Skeletal muscle satellite cell (primary cell): Measurements from ENCODE around the gene MEMO1.

Experiments
- H3K27me3 ChIP-seq: 2 replicates; pipeline ENCODE4 v1.7.0; 2013; ENCODE audit warnings: low read length; ENCODE audit not compliant: control insufficient read depth, insufficient read depth
- H3K36me3 ChIP-seq: 2 replicates; pipeline ENCODE4 v1.7.0; 2013; ENCODE audit warnings: mild to moderate bottlenecking, control low read depth, low read length; ENCODE audit not compliant: insufficient read depth
- H3K4me1 ChIP-seq: 2 replicates; pipeline ENCODE4 v1.7.0; 2013; ENCODE audit warnings: low read length; ENCODE audit not compliant: control insufficient read depth, insufficient read depth
- H3K4me2 ChIP-seq: 2 replicates; pipeline ENCODE4 v1.7.0; 2013; ENCODE audit warnings: mild to moderate bottlenecking, low read length
- H3K4me3 ChIP-seq: 2 replicates; pipeline ENCODE4 v1.7.0; 2013; ENCODE audit warnings: low read length
- H3K9ac ChIP-seq: 2 replicates; pipeline ENCODE4 v1.7.0; 2013; ENCODE audit warnings: mild to moderate bottlenecking, low read depth, low read length, moderate library complexity
- H3K9me3 ChIP-seq: replicated peaks from 2 replicates; pipeline ENCODE4 v1.7.0; 2013; ENCODE audit warnings: mild to moderate bottlenecking, control low read depth, low read length

Gene MEMO1

DNA sequence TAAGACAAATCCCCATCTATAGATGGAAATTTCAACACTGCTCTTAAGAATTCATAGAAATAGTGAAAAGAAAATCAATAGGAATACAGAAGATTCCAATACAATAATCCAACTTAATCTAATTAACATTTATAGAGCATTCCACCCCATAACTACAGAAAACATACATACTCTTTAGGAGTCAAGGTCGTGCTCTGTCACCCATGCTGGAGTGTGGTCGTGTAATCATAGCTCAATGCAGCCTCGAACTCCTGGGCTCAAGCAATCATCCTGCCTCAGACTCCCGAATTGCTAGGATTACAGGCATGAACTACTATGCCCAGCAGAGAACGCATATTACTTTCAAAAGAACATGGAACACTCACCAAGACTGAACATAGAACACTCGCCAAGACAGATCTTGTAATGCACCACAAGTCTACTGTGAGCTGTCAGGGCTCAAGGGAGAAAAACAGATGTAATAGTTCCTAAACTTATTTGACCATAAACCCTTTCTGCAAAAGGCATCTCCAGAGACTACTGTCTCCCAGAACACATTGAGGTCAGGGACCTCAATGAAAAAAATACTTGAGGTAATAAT, 14.1 kb downstream of the MEMO1 start:
- Histone ChIP-seq H3K36me3 (no peaks in the 10 kb centered on the region), H3K9me3 (no peaks in the 10 kb centered on the region), H3K9ac (no peak overlapping the region), H3K27me3 (no peaks in the 10 kb centered on the region), H3K4me2 (no peak overlapping the region), H3K4me1 (peaks cover 3% of the 10 kb centered on the region), H3K4me3 (no peak overlapping the region)

DNA sequence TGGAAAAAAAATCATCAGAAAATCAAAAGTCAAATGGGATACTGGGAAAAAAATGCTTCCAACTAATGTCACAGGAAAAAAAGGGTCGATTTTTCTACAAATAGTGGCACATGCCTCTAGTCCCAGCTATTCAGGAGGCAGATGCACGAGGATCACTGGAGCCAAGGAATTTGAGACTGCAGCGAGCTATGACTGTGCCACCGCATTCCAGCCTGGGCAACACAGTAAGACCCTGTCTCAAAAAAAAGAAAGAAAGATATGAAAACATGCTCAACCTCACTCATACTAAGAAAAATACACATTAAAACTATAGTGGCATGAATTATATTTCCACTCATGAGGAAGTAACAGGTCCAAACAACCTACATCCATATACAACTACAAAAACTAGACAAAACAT, 17.9 kb downstream of the MEMO1 start:
- Histone ChIP-seq H3K9me3 (no peaks in the 10 kb centered on the region), H3K9ac (no peak overlapping the region), H3K4me1 (peaks cover 6% of the 10 kb centered on the region), H3K36me3 (no peaks in the 10 kb centered on the region), H3K27me3 (no peaks in the 10 kb centered on the region), H3K4me2 (no peak overlapping the region), H3K4me3 (no peak overlapping the region)

DNA sequence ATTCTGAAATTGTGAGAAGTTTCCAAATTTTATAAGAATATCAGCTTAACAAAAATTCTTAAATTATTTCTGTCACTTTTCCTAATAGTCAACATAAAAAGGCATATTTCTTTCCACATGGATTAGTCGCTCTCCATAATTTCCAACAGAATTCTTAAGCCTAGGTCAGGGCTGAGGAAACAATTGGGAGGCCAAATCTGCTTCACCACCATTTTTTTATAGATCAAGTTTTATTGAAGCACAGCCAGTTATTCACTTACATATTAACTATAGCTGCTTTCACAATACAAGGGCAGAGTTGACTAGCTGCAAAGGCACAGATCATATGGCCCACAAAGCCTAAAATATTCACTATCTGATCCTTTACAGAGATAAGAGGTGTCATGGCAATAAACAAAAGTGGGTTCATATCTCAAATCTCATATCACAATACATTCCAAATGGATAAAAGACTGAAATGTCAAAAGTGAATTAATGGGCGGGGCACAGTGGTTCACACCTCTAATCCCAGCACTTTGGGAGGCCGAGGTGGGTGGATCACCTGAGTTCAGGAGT, 18.7 kb downstream of the MEMO1 start:
- H3K9ac ChIP-seq: no peak overlapping the region
- no peaks in the 10 kb centered on the region for H3K27me3 ChIP-seq
- H3K9me3 ChIP-seq: no peaks in the 10 kb centered on the region

DNA sequence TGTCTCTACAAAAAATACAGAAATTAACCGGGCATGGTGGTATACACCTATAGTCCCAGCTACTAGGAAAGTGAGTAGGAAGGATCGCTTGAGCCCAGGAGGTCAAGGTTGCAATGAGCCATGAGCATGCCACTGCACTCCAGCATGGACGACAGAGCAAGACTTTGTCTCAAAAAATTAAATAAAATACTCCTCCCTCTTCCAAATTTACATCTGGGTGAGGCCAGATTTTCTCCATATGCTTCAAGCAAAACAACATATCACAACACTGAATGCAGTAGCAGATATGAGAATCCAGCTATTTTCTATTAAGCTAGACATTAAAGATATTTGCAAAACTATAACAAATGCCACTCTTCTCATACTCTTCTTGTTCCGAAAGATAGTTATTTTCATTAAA, 20.9 kb downstream of the MEMO1 start:
- H3K9ac ChIP-seq: no peak overlapping the region
- H3K9me3 ChIP-seq: no peaks in the 10 kb centered on the region
- peaks cover 7% of the 10 kb centered on the region for H3K4me1 ChIP-seq
- no peaks in the 10 kb centered on the region for H3K36me3 ChIP-seq
- no peaks in the 10 kb centered on the region for H3K27me3 ChIP-seq
- H3K4me2 ChIP-seq: no peak overlapping the region
- H3K4me3 ChIP-seq: no peak overlapping the region

More for the DNA sequence above, 18.7 kb downstream of the MEMO1 start:
- no peak overlapping the region for H3K4me3 ChIP-seq
- H3K4me1 ChIP-seq: peaks cover 7% of the 10 kb centered on the region
- no peak overlapping the region for H3K4me2 ChIP-seq
- H3K36me3 ChIP-seq: no peaks in the 10 kb centered on the region

DNA sequence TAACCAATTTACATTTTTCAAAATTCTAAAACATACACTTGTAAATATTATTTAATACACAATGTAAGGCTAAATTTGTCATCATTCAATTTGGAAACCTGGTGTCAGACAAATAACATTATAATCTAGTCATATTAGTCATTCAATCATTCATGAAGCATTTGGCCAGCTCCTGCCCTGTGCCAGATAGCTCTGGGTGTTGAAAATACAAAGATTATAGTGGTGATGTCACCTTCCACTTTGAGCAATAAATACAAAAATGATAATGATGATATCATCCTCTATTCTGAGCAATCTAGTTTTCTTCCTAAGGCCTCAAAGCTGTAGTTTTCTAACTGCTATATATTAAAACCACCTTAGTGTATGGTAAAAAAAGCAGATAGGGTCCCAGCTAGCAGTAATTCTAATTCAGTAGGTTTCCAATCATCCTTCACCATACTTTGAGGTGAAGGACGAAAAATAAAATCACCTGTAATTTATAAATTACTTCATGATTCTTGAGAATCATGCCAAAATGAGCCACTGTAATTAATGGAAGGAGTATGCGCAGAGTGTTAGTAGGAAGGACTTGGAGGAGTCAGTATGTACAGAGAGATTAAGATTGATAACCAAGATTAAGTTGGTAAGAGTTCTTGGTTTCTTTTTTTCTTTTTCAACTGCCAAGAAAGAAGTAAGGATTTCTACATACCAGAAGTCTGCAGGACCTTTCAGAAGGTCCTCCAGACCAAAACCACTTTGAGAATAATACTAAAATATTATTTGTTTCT, 23.2 kb downstream of the MEMO1 start:
- Histone ChIP-seq H3K4me3 (no peak overlapping the region), H3K9me3 (no peaks in the 10 kb centered on the region), H3K4me2 (no peak overlapping the region), H3K27me3 (no peaks in the 10 kb centered on the region), H3K9ac (no peak overlapping the region), H3K4me1 (peaks cover 7% of the 10 kb centered on the region), H3K36me3 (peaks cover 5% of the 10 kb centered on the region)

DNA sequence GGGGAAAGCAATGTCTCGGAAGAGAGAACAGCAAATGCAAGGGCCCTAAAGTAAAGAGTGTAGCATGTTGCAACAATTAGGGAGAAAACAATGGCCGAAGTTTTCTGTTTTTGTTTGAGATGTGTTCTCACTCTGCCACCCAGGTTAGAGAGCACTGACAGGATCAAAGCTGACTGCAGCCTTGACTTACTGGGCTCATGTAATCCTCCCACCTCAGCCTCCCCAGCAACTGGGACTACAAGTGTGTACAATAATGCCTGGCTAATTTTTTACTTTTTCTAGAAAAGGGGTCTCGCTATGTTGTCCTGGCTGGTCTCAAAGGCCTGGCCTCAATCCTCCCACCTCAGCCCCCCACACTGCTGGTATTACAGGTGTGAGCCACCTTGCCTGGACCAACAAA, 23.9 kb downstream of the MEMO1 start:
- Histone ChIP-seq H3K4me2 (no peak overlapping the region), H3K4me1 (peaks cover 7% of the 10 kb centered on the region), H3K9me3 (no peaks in the 10 kb centered on the region), H3K36me3 (peaks cover 5% of the 10 kb centered on the region), H3K9ac (no peak overlapping the region), H3K27me3 (no peaks in the 10 kb centered on the region), H3K4me3 (no peak overlapping the region)

DNA sequence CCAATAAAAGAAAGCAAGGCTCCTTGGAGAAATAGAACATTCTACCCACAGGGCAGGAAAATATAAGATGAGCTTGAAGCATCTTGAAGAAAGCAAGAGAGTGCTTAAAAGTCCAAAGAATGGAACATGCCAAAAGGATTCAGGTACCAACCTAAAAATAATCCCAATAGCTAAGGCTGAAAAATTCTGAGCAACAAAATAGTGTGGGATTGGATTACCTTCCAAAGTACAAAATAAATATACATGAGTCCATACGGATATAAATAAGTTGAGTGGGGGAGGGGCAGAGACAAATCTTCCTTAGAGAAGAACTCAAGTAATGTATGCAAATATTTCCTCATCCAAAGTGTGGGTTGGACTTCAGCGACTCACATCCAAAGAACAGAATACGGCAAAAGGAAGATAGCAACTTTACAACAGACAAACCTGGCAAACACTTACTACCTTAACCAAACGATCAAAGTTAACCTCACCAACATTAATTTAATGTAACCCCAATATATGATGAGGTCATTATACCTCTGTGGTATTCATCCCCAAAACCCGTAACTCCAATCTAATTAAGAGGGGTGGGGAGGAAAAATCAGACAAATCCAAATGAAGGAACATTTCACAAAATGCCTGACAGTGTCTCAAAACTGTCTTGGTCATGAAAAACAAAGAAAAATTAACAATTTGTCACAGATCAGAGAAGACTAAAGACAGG, 26.9 kb downstream of the MEMO1 start:
- Histone ChIP-seq H3K27me3 (no peaks in the 10 kb centered on the region), H3K4me2 (no peak overlapping the region), H3K36me3 (peaks cover 5% of the 10 kb centered on the region), H3K9ac (no peak overlapping the region), H3K4me1 (peaks cover 19% of the 10 kb centered on the region), H3K9me3 (no peaks in the 10 kb centered on the region), H3K4me3 (no peak overlapping the region)

DNA sequence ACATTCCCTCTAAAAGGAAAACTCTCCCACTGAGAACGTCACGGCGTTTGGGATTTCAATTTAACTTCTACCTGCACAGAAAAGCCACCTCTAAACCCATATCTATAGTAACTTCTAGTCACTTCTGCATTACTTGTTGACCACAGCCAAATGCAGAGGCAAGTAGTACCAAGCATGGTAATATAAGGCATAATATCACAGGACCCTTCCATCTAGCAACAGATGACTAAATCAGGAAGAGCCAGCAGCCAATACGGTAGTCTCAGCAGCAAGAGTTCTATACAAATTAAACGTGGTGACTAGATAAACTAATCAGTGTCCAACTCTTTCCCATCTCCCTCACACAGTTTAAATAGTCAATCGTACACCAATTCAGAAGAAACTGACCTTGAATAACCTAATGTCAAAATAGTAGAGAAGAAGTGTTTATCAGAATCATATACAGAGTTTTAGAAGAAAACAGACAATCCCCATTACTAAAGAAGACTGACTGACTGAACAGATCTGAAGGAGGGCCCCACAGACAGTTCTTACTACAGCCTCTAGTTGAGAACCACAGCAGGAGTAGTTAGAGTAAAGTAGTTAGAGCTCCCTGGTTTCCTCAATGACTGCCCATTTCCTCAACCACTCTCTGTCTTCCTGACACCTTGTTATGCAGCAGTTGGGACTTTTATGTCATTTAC, 30.0 kb downstream of the MEMO1 start:
- peaks cover 12% of the 10 kb centered on the region for H3K4me1 ChIP-seq
- no peak overlapping the region for H3K9ac ChIP-seq
- no peaks in the 10 kb centered on the region for H3K27me3 ChIP-seq
- no peak overlapping the region for H3K4me2 ChIP-seq
- H3K9me3 ChIP-seq: no peaks in the 10 kb centered on the region
- no peak overlapping the region for H3K4me3 ChIP-seq
- H3K36me3 ChIP-seq: peaks cover 5% of the 10 kb centered on the region

DNA sequence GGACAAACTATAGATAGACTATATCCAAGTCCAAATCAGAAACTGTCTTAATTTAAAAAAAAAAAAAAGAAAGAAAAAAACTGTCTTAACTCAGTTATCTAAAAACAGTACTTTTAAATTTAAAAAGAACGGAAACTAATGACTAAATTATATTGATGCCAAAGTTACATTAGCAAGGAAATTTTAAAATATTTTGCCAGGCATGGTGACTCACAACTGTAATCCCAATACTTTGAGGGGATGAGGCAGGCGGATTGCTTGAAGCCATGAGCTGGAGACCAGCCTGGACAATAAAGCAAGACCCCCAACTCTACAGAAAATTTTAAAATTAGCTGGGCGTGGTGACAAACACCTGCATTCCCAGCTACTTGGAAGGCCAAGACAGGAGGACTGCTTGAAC, 30.9 kb downstream of the MEMO1 start:
- H3K36me3 ChIP-seq: peaks cover 5% of the 10 kb centered on the region
- H3K9me3 ChIP-seq: no peaks in the 10 kb centered on the region
- no peaks in the 10 kb centered on the region for H3K27me3 ChIP-seq
- H3K4me3 ChIP-seq: no peak overlapping the region
- no peak overlapping the region for H3K9ac ChIP-seq
- no peak overlapping the region for H3K4me2 ChIP-seq
- peaks cover 12% of the 10 kb centered on the region for H3K4me1 ChIP-seq

DNA sequence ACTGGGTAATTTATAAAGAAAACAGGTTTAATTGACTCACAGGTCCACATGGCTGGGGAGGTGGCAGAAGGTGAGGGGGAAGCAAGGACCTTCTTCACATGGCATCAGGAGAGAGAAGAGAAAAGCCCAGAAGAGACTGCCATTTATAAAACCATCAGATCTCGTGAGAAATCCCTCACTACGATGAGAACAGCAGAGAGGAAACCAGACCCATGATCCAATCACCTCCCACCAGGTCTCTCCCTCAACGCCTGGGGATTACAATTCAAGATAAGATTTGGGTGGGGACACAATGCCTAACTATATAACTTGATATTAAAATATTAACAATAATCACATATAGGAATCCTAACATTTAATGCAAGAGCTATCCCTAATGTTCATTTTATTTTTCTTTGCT, 31.8 kb downstream of the MEMO1 start:
- Histone ChIP-seq H3K9me3 (no peaks in the 10 kb centered on the region), H3K4me3 (no peak overlapping the region), H3K4me1 (peaks cover 12% of the 10 kb centered on the region), H3K36me3 (peaks cover 1% of the 10 kb centered on the region), H3K4me2 (no peak overlapping the region), H3K9ac (no peak overlapping the region), H3K27me3 (no peaks in the 10 kb centered on the region)

DNA sequence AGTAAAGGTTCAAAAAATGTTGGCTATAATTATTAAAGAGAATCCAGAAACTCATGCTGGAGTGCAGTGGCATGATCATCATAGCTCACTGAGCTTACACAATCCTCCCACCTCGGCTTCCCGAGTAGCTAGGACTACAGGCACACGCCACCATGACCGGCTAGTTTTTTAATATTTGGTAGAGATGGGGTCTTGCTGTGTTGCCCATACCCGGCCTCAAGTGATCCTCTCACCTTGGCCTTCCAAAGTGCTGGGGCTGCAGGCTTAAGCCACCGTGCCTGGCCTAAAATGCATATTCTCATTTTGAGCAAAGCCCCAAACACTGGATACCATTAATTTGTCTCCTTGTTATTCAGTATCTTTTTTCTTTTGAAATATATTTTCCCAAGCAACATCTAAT, 32.4 kb downstream of the MEMO1 start:
- Histone ChIP-seq H3K4me1 (peaks cover 15% of the 10 kb centered on the region), H3K9ac (no peak overlapping the region), H3K27me3 (no peaks in the 10 kb centered on the region), H3K36me3 (no peaks in the 10 kb centered on the region), H3K9me3 (no peaks in the 10 kb centered on the region), H3K4me3 (no peak overlapping the region), H3K4me2 (no peak overlapping the region)
